HepG2 (cell line): ENCODE measurements around the gene MTA2. TPM values are rescaled to one million over a fixed set of nuclear protein-coding genes. Genes with fewer than 3 reads are reported as not detected.

Experiments used
- ATAC-seq: fragments of 200-7000 bp; cut with Tn5 transposase; 3 replicates; pipeline ENCODE4 v1.9.1; 2020; ENCODE audit warnings: mild to moderate bottlenecking, moderate library complexity
- BruUV-seq: library from RNA; stranded (reverse); fragments of 400-500 nt; replicated peaks from 2 replicates; lab custom pipeline; 2021; lab: Mats Ljungman, UMichigan
- CTCF ChIA-PET: fragments of 300-600 bp; formaldehyde crosslinking; extraction: SDS; loops from one replicate; lab custom pipeline; 2021; ENCODE audit warnings: low total read pairs, inconsistent platforms, low intra/inter-chr PET ratio; lab: Yijun Ruan, JAX
- POLR2A ChIA-PET: fragments of 350-600 bp; sonication (Branson Sonifier 250); formaldehyde crosslinking; loops from one replicate; lab custom pipeline; 2020; ENCODE audit warnings: antibody characterized with exemption, inconsistent platforms; lab: Yijun Ruan, JAX
- DNase-seq: peaks from one replicate; pipeline ENCODE4 v3.0.0-alpha.2; 2015; ENCODE audit warnings: low spot score
- FAIRE-seq: peaks from 3 replicates; lab custom pipeline; 2011; peaks lifted over from hg19 to GRCh38; lab: Jason Lieb, UNC
- H2AFZ ChIP-seq: one replicate; pipeline ENCODE4 v1.6.1; 2011; ENCODE audit warnings: low read length, inconsistent platforms
- H3K27ac ChIP-seq: fragments of 300-600 bp; 3 replicates; pipeline ENCODE4 v1.8.0; 2011; ENCODE audit warnings: mixed run types, mild to moderate bottlenecking, mixed read lengths, low read length, inconsistent platforms; ENCODE audit not compliant: insufficient read depth; ENCODE audit errors: extremely low read length
- H3K27me3 ChIP-seq, 2 experiments: fragments of 200-600 bp in 1 of 2; 2 replicates in 1 of 2; 3 replicates in 1 of 2; pipeline versions ENCODE4 v1.6.0 to v1.8.0; 2011; ENCODE audit warnings: low read length in 2 of 2, mild to moderate bottlenecking in 2 of 2, moderate library complexity in 2 of 2, inconsistent platforms in 1 of 2; ENCODE audit not compliant: insufficient read depth in 2 of 2, control insufficient read depth in 1 of 2
- H3K36me3 ChIP-seq, 2 experiments: fragments of 200-600 bp in 1 of 2; replicated peaks in 1 of 2; 2 replicates in 1 of 2; 3 replicates in 1 of 2; pipeline versions ENCODE4 v1.5.1 to v1.8.0; 2011; ENCODE audit warnings: low read length in 2 of 2, inconsistent platforms in 1 of 2; ENCODE audit not compliant: insufficient read depth in 2 of 2, control insufficient read depth in 1 of 2
- H3K4me1 ChIP-seq: 2 replicates; pipeline ENCODE4 v1.5.1; 2012; ENCODE audit warnings: low read length, inconsistent platforms; ENCODE audit not compliant: insufficient read depth
- H3K4me2 ChIP-seq: 2 replicates; pipeline ENCODE4 v1.6.0; 2011; ENCODE audit warnings: low read depth, low read length, inconsistent platforms
- H3K4me3 ChIP-seq, 3 experiments: fragments of 200-600 bp in 1 of 3; sonication (generic), shearing (Covaris generic) in 1 of 3; replicated peaks in 1 of 3; 2 replicates each; pipeline ENCODE4 v1.5.1; 2011 to 2016; ENCODE audit warnings: low read length in 3 of 3, inconsistent platforms in 2 of 3, low read depth in 2 of 3, mild to moderate bottlenecking in 2 of 3, control low read depth in 1 of 3, mixed read lengths in 1 of 3; ENCODE audit not compliant: insufficient read depth in 1 of 3
- H3K79me2 ChIP-seq: one replicate; pipeline ENCODE4 v1.6.1; 2011; ENCODE audit warnings: low read length, inconsistent platforms; ENCODE audit not compliant: insufficient read depth
- H3K9ac ChIP-seq: 2 replicates; pipeline ENCODE4 v1.6.0; 2011; ENCODE audit warnings: mild to moderate bottlenecking, low read depth, low read length, inconsistent platforms; ENCODE audit not compliant: insufficient read depth
- H3K9me3 ChIP-seq: 2 replicates; pipeline ENCODE4 v1.5.1; 2012; ENCODE audit warnings: mild to moderate bottlenecking, low read length
- H4K20me1 ChIP-seq: 2 replicates; pipeline ENCODE4 v1.6.0; 2011; ENCODE audit warnings: inconsistent platforms, mild to moderate bottlenecking, low read length, moderate library complexity; ENCODE audit not compliant: insufficient read depth
- AGO2 ChIP-seq: fragments of 200-400 bp; formaldehyde crosslinking; optimal IDR thresholded peaks from 2 replicates; pipeline ENCODE3; 2017; ENCODE audit warnings: mild to moderate bottlenecking, low read depth, low read length, moderate library complexity
- FOSL1 ChIP-seq: sonication (generic); formaldehyde crosslinking; IDR thresholded peaks from 2 replicates; pipeline ENCODE4 v1.9.0; 2021; ENCODE audit warnings: missing genetic modification reagents, borderline replicate concordance
- HES4 ChIP-seq: sonication (generic); formaldehyde crosslinking; IDR thresholded peaks from 2 replicates; pipeline ENCODE4 v1.9.0; 2021; ENCODE audit warnings: mild to moderate bottlenecking, missing genetic modification reagents, borderline replicate concordance
- KDM2A ChIP-seq: sonication (generic); formaldehyde crosslinking; IDR thresholded peaks from 2 replicates; pipeline ENCODE4 v1.4.0; 2020; ENCODE audit warnings: low read depth, missing genetic modification reagents, borderline replicate concordance
- NFRKB ChIP-seq: fragments of 450-650 bp; IDR thresholded peaks from 2 replicates; pipeline ENCODE4 v1.6.1; 2017
- NKX3-1 ChIP-seq: sonication (generic); formaldehyde crosslinking; IDR thresholded peaks from 2 replicates; pipeline ENCODE4 v1.5.0; 2020; ENCODE audit warnings: missing genetic modification reagents
- NR3C1 ChIP-seq: sonication (generic); formaldehyde crosslinking; IDR thresholded peaks from 2 replicates; pipeline ENCODE4 v1.4.0; 2020; ENCODE audit warnings: missing genetic modification reagents
- PCBP2 ChIP-seq: fragments of 200-400 bp; formaldehyde crosslinking; optimal IDR thresholded peaks from 2 replicates; pipeline ENCODE3; 2018; ENCODE audit warnings: low read length, low read depth; ENCODE audit not compliant: poor library complexity, severe bottlenecking
- SMAD3 ChIP-seq: sonication (generic); formaldehyde crosslinking; IDR thresholded peaks from 2 replicates; pipeline ENCODE4 v1.4.0; 2020; ENCODE audit warnings: missing genetic modification reagents
- SRF ChIP-seq: IDR thresholded peaks from 2 replicates; pipeline ENCODE4 v1.6.1; 2011; ENCODE audit warnings: mild to moderate bottlenecking, low read depth, low read length, moderate library complexity
- ZBTB8A ChIP-seq: sonication (generic); formaldehyde crosslinking; IDR thresholded peaks from 2 replicates; pipeline ENCODE4 v1.4.0; 2020; ENCODE audit warnings: mild to moderate bottlenecking, low read depth, missing genetic modification reagents, borderline replicate concordance
- ZNF766 ChIP-seq: sonication (generic); formaldehyde crosslinking; IDR thresholded peaks from 2 replicates; pipeline ENCODE4 v1.5.0; 2020; ENCODE audit warnings: missing genetic modification reagents, borderline replicate concordance
- WGBS: methylation state at CpG from one replicate; pipeline ENCODE4 v1.1.6; 2017; ENCODE audit warnings: low lambda C conversion rate; 5-methylcytosine and 5-hydroxymethylcytosine counted together
- in situ Hi-C: cut with HindIII; loops from 2 replicates; pipeline ENCODE4 v1.10.0; 2017; ENCODE audit warnings: low pct_unique_long_range_greater_than_20kb; ENCODE audit not compliant: extremely low pct_ligation_motif_present
- intact Hi-C: fragments of 100-400 bp; cut with micrococcal nuclease; formaldehyde crosslinking; loops from one replicate; pipeline ENCODE4 v1.10.0; 2022; ENCODE audit not compliant: unreplicated experiment
- polyA plus RNA-seq, 8 experiments: library from polyadenylated mRNA; depleted of rRNA in 3 of 8; stranded (reverse) in 7 of 8; unstranded in 1 of 8; fragments of >200 nt; fragmentation: Illumina TruSeq in 4 of 8; extraction: Trizol in 4 of 8; gene quantifications; 2 replicates each; pipeline versions ENCODE4 v1.2.1 to v1.2.3, GENCODE V29; 2011 to 2016; ENCODE audit warnings: low read depth in 4 of 8, missing spikeins in 1 of 8, mixed read lengths in 1 of 8; ENCODE audit not compliant: insufficient read depth in 1 of 8
- total RNA-seq, 5 experiments: library from RNA; depleted of rRNA; stranded (reverse); fragments of >200 nt; fragmentation: Illumina TruSeq; extraction: Trizol; gene quantifications; 2 replicates each; pipeline ENCODE4 v1.2.3, GENCODE V29; 2016; ENCODE audit warnings: low read depth in 1 of 5
- TF ChIP-seq, protein P1 (sequence below): IDR thresholded peaks from 2 replicates; pipeline ENCODE4 v1.6.1; 2016; ENCODE audit warnings: mild to moderate bottlenecking, missing biosample characterization, missing genetic modification reagents
- TF ChIP-seq, protein P2 (sequence below): sonication (generic); formaldehyde crosslinking; IDR thresholded peaks from 2 replicates; pipeline ENCODE4 v1.5.0; 2020; ENCODE audit warnings: mild to moderate bottlenecking, missing genetic modification reagents
- TF ChIP-seq, protein P3 (sequence below): sonication (generic); formaldehyde crosslinking; IDR thresholded peaks from 2 replicates; pipeline ENCODE4 v1.4.0; 2020; ENCODE audit warnings: mild to moderate bottlenecking, missing genetic modification reagents, borderline replicate concordance
- TF ChIP-seq, protein P4 (sequence below): sonication (generic); formaldehyde crosslinking; IDR thresholded peaks from 2 replicates; pipeline ENCODE4 v1.5.0; 2020; ENCODE audit warnings: missing genetic modification reagents, mild to moderate bottlenecking, borderline replicate concordance
- TF ChIP-seq, protein P5 (sequence below): sonication (generic); formaldehyde crosslinking; IDR thresholded peaks from 2 replicates; pipeline ENCODE4 v1.4.0; 2020; ENCODE audit warnings: mild to moderate bottlenecking, missing genetic modification reagents

Gene MTA2
- total and polyA plus RNA-seq, 2 of the 13 experiments (the other 11 are each of a cell fraction or from before 2014, with no cell fraction given) = 14.0 to 70.0 TPM

DNA sequence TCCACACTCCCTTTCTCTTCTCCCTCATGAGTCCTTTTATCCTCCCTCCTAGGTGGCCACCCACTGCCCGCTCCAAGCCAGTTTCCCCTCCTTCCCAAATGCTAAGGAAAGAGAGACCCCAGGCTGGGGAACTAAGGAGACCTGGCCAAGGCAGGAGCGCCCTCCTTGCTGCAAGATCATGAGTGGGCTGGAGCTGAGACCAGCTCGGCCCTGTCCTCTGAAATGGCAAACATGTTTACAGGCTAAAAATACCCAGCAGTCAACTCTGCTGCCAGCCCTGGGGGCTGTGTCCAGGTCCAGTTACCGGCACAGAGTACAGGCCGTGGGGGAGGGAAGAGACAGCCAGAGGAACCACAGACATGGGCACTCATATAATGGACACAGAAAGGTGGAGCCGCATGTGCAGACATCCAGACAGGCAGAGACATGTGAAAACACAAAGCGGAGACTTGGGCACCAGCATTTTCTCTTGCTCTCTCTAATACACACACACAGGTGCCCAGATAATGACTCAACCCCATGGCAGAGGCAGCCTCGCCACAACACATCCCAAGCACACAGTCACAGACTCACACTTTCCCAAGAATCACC is 53.9 kb downstream of the MTA2 start:
- no peak overlapping the region for H2AFZ ChIP-seq
- H3K4me1 ChIP-seq = peaks cover 71% of the 10 kb centered on the region
- DNase-seq (peak; percentile 81), FAIRE-seq (peak; percentile 63), ATAC-seq (peak; percentile 45)
- 2% methylated on average over 4 of the region's 8 CpGs for WGBS
- no peaks in the 10 kb centered on the region for H3K36me3 ChIP-seq
- BruUV-seq = no TSS peak
- CTCF ChIA-PET = no interaction called here
- peak overlapping the region; percentile 79 to 93 (median 79) for H3K4me3 ChIP-seq
- peak overlapping the region; percentile 96 for H3K9ac ChIP-seq
- H3K9me3 ChIP-seq = no peaks in the 10 kb centered on the region
- intact Hi-C loops (loop anchor here (10.0 kb wide), 1 partner anchor 153 kb away; no protein-coding TSS in a partner anchor), in situ Hi-C loops (no loop called here)
- H3K27me3 ChIP-seq = no peaks in the 10 kb centered on the region
- peak overlapping the region; percentile 99 for H3K4me2 ChIP-seq
- peaks cover 27% of the 10 kb centered on the region; the same call in 1 of the 2 replicates for H4K20me1 ChIP-seq
- POLR2A ChIA-PET = interaction anchor here (0.6 to 4.8 kb wide), 18 partner anchors 9 to 732 kb away, joined by 3 to 45 read pairs (median 6); partner anchors contain the start of genes EEF1G, HNRNPUL2, MTA2 and TTC9C
- peak overlapping the region; percentile 96 for H3K27ac ChIP-seq
- peaks cover 37% of the 10 kb centered on the region for H3K79me2 ChIP-seq
- no peak for TF ChIP-seq ZNF766
- TF ChIP-seq, protein P1, sequence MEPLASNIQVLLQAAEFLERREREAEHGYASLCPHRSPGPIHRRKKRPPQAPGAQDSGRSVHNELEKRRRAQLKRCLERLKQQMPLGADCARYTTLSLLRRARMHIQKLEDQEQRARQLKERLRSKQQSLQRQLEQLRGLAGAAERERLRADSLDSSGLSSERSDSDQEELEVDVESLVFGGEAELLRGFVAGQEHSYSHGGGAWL = no peak
- TF ChIP-seq NR3C1 = no peak
- 0 out of 2 replicates have a peak, but pooled peaks have one; percentile 38 for TF ChIP-seq KDM2A (CRISPR knock-in tag)
- TF ChIP-seq, protein P2, sequence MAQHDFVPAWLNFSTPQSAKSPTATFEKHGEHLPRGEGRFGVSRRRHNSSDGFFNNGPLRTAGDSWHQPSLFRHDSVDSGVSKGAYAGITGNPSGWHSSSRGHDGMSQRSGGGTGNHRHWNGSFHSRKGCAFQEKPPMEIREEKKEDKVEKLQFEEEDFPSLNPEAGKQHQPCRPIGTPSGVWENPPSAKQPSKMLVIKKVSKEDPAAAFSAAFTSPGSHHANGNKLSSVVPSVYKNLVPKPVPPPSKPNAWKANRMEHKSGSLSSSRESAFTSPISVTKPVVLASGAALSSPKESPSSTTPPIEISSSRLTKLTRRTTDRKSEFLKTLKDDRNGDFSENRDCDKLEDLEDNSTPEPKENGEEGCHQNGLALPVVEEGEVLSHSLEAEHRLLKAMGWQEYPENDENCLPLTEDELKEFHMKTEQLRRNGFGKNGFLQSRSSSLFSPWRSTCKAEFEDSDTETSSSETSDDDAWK = no peak
- no peak for TF ChIP-seq FOSL1
- no peak for TF ChIP-seq NKX3-1 (CRISPR knock-in tag)
- no peak for TF ChIP-seq SRF
- TF ChIP-seq PCBP2 = no peak
- TF ChIP-seq ZBTB8A (CRISPR knock-in tag) = no peak
- TF ChIP-seq, protein P3, sequence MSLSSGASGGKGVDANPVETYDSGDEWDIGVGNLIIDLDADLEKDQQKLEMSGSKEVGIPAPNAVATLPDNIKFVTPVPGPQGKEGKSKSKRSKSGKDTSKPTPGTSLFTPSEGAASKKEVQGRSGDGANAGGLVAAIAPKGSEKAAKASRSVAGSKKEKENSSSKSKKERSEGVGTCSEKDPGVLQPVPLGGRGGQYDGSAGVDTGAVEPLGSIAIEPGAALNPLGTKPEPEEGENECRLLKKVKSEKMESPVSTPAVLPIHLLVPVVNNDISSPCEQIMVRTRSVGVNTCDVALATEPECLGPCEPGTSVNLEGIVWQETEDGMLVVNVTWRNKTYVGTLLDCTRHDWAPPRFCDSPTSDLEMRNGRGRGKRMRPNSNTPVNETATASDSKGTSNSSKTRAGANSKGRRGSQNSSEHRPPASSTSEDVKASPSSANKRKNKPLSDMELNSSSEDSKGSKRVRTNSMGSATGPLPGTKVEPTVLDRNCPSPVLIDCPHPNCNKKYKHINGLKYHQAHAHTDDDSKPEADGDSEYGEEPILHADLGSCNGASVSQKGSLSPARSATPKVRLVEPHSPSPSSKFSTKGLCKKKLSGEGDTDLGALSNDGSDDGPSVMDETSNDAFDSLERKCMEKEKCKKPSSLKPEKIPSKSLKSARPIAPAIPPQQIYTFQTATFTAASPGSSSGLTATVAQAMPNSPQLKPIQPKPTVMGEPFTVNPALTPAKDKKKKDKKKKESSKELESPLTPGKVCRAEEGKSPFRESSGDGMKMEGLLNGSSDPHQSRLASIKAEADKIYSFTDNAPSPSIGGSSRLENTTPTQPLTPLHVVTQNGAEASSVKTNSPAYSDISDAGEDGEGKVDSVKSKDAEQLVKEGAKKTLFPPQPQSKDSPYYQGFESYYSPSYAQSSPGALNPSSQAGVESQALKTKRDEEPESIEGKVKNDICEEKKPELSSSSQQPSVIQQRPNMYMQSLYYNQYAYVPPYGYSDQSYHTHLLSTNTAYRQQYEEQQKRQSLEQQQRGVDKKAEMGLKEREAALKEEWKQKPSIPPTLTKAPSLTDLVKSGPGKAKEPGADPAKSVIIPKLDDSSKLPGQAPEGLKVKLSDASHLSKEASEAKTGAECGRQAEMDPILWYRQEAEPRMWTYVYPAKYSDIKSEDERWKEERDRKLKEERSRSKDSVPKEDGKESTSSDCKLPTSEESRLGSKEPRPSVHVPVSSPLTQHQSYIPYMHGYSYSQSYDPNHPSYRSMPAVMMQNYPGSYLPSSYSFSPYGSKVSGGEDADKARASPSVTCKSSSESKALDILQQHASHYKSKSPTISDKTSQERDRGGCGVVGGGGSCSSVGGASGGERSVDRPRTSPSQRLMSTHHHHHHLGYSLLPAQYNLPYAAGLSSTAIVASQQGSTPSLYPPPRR = peak; percentile 54; the same call in 1 of the 2 replicates
- TF ChIP-seq, protein P4, sequence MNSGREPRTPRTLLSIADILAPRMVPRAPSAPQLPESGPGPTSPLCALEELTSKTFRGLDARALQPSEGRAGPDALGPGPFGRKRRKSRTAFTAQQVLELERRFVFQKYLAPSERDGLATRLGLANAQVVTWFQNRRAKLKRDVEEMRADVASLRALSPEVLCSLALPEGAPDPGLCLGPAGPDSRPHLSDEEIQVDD (CRISPR knock-in tag) = no peak
- TF ChIP-seq NFRKB = no peak
- TF ChIP-seq, protein P5, sequence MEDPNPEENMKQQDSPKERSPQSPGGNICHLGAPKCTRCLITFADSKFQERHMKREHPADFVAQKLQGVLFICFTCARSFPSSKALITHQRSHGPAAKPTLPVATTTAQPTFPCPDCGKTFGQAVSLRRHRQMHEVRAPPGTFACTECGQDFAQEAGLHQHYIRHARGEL = no peak; the same call in 1 of the 2 replicates
- TF ChIP-seq SMAD3 (CRISPR knock-in tag) = 0 out of 2 replicates have a peak, but pooled peaks have one; percentile 22
- no peak for TF ChIP-seq HES4
- TF ChIP-seq AGO2 = no peak
